ENCODE data around the gene RIT2.

RIT2 gene

DNA sequence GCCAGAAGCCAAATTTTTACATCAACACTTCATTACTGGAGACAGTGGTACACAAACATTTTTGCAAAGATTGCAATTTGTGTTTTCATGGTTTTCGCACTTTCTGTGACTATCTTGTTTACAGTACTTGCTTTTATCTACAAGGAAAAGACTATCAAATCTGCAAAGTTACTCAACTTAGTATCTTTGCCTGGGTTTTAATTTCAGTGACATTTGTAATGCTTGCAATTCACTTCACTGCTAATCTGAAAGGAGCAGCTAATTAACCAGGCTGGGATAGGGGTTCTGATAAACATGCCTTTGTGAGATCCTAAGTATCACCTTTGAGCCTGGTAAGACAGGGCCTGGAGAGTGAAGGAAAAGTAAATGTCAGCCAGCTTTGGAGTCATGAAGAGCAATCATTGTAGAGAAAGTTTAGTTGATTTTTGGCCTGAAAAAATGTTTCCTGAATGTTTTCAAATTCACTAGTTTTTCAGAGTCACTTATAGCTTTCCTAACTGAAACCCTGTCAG lies 194.2 kb downstream of the RIT2 start:
- DNase-seq: no peak

DNA sequence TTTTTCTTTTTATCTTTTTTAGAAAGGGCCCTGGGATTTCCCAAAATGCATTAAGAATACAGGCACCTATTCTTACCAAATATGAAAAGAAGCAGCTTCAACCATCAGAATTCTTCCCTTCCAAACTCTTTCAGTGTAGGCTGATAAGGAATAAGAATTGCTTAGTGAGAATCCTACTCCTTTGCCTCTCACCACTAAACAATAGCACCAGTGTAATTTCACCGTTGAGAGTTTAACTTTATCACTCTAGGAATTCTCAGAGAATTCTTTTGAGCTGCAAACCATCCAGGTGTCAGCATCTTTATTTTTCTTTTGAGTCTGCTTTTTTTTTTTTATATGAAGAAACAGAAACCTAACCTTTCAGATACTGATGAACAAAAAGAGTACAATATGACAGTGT lies 194.9 kb downstream of the RIT2 start:
- DNase-seq: no peak

DNA sequence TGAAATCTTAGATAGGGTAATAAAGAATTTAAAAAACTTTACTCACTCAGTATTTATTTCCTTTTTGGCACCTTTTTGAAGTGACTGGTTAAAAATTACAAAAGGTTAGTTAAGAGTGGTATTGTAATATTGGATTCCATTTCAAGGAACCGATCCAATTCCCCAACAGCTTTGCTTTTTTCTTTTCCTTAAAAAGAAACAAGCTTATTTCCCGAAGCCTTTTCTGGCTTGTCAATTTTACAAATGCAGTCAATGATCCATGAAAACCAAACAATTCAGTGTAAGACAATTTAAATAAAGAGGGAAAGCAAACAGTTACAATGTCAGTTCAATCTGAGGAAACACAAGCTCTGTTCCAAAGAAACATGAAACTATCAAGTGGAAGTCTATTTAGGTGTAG lies 200.2 kb downstream of the RIT2 start:
- no peak for DNase-seq

DNA sequence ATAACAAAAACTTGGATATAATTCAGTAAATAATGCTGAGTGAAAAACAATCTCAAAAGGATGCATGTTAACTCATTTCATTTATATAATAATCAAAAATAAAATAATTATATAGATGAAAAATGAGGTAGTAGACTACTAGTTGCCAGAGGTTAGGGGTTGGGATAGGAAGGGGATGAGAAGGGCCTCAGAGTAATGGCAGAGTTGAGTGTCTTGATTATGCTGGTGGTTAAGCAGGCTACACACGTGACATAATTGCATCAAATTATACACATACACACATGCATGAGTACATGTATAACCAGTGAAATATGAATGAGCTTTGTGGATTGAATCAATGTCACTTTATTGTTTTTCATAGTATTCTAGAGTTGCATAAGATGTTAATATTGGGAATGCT lies 201.0 kb downstream of the RIT2 start:
- no peak for DNase-seq

DNA sequence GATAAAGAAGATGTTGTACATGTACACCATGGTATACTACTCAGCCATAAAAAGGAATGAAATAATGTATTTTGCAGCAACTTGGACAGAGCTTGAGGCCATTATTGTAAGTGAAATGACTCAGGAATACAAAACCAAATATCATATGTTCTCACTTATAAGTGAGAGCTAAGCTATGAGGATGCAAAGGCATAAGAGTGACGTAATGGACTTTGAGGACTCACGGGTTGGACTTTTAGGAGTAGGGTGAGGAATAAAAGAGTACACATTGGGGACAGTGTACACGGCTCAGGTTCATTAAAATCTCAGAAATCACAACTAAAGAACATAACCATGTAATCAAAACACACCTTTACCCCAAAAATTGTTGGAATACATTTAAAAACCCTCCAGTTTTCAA lies 206.4 kb downstream of the RIT2 start:
- DNase-seq: no peak

DNA sequence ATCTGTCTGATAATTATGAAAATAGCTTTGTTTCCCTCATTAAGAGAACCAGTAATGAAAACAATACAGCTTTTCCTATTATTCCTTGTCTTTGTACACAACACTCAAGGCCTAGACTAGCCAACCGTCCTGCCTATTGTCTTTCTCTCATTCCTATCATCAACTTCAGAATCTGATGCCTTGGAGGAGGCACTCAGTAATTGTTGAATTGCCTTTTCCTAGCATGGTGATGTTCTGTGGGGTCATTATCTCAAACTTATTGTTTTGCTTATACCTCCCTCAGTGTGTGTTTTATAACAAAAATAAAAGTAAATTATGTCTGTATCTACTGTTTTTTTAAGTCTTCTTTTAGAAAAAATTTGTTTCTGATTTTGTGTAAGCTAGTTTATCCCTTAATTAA lies 208.7 kb downstream of the RIT2 start:
- DNase-seq: no peak

DNA sequence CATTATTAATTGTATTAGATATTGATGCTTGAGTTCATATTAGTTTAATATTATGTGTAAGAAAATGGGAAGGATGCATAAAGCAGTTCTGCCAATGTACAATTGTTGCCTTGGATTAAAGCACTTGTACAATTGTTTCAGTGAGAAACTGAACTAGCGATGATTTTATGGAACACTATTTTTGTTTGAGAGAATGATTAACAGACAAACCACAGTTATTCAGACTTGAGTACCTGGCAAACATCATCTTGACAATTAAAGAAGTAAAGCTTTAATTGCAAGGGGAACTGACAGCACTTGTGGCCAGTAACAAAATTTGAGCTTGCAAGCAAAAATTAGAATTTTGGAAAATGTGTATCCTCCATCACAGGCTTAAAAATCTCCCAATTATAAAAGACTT lies 214.3 kb downstream of the RIT2 start:
- DNase-seq: no peak

DNA sequence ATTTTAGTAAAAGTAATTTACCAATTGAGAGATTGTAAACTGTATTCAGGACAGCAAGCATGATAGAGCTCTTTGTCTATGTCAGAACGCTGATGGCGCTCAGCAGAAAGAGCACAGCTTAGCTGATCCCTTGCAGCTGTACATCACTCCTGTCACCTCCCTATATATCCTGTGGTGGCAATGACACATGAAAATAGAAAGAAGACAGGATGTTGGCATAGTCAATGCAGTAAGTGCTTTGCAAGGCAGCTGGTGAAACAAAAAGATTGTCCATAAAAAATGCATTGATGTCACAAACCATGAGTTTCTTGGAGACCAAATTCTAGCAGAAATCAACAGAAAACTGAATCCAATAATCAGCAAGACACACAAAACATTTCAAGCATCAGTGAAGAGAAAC lies 221.5 kb downstream of the RIT2 start:
- DNase-seq: no peak

DNA sequence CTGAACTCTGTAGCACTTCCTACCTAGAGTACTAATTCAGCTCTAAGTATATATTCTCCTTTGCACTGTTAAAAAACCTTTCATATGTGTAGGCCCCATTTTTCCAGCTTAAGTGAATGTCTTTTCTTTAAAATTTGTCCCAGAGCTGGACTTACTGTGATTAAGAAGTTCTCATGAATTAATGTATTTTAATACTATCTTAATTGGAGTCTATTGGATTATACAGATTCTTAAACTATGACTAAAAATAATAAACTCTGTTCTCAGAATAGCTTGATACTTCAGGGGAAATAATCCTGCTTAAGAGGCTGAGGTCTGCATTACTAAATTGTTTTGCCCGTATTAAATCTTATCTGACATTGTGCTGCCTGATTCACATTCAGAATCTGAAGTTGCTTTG lies 223.3 kb downstream of the RIT2 start:
- no peak for DNase-seq

DNA sequence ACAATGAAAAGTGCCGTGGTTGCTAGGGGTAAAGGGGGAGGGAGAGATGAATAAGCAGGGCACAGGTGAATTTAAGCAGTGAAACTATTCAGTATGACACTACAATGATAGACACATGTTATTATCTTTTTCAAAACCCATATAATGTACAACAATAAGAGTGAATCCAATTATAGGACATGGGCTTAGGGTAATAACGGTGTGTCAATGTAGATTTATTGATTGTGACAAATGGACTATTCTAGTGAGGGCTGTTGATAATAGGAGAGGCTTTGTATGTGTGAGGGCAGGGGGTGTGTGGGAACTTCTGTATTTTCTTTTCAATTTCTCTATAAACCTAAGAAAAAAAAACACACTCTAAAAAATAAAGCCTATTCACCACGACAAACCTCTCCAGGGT lies 223.8 kb downstream of the RIT2 start:
- DNase-seq: no peak

DNA sequence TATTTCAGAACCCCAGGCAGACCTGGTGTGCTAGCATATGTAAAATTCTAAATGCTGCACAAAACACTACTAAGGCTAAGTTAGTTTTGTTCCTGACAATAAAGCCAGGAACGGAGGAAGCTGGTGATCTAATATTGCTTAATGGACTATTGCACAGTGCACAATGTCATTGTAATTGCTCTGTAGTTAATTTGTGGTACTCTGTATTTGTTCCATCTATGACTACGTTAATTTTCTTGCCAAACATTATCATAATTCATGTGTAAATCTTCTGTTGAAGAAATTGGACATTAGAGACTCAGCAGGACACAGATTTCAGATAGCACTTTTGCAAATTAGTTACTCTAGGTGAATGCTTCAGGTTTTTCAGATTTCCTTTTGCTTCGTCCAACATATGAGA lies 232.3 kb downstream of the RIT2 start:
- no peak for DNase-seq

DNA sequence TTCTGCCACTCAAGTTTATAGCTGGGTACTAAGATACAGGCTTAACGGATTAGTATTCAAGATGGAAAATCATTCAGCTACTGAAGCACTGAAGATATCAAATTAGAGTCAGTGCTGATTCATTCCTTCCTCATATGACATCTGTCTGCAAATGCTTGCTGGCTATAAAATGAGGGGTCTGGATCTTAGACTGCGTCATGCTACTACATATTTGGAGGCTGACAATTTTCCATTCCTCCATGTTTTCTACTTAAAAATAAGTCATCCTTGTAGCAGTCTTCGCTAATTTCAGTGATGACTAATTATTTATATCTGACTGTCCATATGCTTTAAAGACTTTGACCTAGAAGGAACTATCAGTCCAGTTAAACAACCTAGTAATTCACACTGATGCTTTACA lies 233.4 kb downstream of the RIT2 start:
- no peak for DNase-seq

DNA sequence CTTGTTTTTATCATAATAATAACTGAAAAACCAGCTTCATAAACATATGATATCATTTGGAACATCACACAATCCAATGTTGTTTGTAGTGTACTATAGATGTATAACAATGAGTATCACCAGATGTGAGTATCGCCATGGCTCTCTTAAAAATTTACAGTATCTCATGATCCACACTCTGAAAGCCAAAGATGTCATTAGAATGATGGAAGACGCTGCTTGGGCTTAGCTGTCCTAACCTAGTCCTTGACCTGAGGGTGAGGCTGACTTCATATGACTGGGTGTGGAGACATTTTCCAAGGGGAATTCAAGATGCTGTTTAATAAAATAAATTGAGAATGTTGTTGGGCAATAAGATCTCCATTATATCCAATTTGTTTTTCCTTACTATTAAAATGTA lies 242.6 kb downstream of the RIT2 start:
- no peak for DNase-seq

DNA sequence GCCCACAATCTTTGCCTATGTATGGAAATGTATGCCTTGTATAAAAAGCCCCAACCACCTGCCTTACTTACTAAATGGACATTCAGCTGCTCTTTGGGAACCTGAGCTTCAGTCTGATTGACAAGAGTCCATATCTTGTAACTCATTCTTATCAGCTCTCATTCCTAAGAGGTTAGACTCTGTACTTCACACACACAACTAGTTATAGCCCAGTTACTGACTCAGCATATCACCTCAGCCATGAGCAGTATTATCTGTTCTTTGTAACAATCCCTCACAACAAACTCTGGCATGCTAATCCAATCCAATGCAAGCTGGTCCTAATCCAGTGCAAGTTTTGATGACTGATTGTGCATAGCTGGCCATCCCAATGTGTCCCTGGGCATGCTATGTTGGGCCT lies 250.6 kb downstream of the RIT2 start:
- no peak for DNase-seq

DNA sequence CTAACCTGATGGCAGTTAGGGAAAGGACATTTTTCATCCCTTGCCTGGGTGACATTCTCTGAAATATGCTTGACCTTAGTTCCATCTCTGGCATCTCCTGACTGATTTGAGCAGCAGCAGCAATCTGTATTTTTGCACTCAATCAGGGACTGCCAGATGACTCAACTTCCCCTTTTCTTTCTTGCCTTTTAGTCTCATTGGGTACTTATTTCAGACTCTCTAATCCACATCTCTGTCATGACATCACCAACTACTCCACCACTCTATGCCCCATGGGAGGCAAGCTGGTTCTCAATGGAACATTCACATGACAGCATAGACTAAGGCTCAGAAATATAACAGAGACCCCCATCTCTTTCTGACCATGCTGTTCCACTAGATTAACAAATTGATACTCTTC lies 254.2 kb downstream of the RIT2 start:
- no peak for DNase-seq

DNA sequence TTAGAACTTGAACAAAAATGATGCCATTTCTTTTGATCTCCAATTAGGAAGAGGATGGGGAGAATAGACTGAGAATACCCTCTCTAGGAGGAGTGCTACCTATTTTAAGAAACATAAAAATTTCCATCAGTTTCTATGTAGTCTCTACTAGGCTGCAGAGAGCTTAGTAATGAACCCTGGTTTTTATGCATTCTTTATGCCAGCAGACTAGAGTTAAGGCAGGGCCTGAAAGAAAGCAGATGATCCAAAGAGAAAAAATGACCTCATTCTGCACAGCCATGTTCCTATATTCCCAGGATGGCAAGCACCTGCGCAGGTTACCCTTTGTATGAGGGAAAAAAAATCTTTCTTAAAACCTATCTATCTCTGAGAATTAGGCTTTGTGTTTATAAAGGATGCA lies 254.9 kb downstream of the RIT2 start:
- DNase-seq: no peak

DNA sequence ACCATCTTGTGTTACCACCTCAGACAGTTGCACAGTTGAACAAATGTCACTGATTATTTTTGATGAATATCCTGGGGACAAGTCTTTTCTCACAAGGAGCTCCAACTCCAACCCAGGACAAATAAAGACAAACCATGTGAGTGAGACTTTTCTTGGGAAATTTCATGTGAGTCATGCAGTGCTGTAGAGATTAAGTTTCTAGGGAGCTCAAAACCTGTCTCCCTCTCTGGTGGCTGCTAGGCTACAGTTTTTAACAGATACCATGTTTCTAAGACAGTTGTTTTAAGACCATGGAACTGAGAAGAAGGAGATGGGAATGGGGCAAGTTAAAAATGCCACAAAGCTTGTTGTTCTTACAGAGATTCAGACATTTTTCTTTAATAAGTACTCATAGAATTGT lies 255.5 kb downstream of the RIT2 start:
- no peak for DNase-seq

DNA sequence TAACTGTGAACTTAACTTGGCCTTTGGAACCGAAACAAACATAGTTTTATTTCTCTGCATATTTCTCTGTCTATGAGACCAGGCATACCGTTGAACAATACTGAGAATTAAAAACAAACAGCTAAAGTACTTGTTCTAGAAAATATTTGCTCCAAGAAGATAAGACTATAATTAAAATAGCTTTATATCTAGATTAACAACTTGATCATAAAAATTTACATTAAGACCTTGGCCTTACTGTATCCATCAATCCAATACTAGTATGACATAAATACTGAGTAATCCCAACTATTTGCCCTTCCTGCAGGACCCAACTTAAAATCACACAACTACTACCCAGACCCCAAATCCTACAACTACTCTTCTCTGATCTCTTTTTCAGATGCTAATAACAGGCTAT lies 260.9 kb downstream of the RIT2 start:
- DNase-seq: no peak

DNA sequence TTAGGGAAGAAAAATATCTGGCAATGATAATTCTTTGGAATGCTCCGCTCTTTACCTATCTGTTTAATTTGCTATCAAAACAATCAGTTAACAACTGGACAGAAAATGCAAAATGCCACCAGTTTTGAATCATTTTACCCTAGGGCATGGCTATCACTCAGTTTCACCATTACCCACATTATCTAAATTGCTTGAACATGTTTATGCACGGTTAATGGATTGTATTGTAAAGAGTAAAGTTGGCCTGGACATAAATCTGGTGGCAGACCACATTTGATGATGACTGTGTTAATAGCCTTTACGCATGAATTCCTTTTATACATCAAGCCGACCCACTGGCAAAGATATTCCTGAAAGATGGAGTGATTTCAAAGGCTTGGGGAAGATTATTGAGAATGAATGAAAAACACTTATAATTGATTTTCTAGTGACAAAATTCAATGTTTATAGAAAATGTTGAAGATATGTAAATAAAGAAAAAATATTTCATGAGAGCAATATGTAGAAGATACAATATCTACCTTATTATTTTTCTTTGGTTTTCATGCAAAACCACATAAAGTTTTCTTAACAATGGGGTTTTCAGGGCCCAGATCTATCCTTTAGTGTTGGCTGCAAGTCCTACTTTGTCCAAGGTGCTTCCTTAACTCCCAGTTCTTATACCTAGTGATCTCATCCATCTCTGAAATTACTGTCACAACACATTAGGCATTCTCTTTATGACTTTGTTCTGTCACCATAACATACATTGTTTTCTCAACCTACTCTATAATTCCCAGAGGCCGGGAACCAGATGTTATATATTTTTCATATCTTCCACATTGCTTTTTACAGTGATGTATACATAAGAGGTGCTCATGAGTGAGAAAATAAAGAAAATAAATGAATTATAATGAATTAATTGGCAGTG lies 265.1 kb downstream of the RIT2 start:
- no peak for DNase-seq

DNA sequence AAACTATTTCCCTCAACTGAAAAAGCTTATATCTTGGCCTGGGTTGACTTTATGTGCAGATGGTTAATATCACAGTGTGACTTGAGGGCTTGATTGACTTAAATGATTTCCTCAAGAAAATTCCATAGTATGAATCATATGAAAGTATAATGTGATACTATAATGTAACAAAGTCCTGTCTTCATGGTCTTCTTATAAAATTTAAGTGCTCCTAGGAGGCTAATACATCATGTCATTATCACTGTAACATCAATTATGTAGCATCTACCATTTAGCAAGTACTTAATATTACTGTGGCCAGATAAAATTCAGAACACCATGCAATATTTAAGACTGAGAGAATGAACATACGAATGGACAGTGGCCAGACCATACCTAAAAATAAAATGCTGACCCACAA lies 276.1 kb downstream of the RIT2 start:
- no peak for DNase-seq

DNA sequence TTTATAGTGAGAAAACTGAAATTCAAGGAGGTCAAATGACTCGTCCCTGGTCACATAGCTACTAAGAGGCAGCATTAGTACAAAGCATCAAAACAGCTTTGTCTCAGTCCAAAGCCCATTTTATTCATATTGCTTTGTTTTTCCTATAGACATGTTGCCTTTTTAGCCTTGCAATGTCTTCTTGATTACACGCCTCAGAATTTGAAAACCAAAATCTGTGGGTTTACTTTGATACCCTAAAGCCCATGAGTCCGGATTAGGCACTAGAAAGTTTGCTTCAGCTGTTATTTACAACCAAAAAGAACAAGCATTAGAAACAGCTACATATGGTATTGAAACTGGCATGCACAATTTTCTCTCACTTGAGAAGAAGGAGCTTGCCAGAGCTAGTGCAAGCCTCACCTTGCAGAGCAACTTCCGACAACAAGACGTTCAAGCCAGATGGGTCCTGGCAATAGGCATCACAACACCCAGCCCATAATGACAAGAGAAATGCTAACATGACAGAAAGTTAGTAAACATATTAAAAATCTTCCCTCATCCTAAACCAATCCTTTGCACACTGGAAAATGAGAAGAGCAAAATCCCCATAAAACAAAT lies 276.8 kb downstream of the RIT2 start:
- no peak for DNase-seq

DNA sequence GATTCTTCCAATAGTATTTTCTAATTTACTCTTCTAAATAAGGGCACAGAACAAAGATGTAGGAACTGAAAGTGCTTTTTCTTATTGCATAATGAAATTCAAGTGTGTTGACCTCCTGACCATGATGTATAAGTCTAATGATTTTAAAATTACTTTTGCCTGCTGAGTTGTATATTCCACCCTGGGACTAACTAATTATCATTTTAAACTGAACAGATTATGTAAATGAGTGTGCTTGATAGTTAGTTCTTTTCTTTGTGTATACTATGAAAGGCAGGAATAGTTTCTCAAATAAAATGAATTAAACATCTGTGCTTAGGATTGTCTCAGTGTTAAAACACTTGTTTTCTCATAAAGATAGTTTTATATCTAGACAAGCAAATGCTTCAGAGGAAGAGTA lies 284.5 kb downstream of the RIT2 start:
- no peak for DNase-seq

DNA sequence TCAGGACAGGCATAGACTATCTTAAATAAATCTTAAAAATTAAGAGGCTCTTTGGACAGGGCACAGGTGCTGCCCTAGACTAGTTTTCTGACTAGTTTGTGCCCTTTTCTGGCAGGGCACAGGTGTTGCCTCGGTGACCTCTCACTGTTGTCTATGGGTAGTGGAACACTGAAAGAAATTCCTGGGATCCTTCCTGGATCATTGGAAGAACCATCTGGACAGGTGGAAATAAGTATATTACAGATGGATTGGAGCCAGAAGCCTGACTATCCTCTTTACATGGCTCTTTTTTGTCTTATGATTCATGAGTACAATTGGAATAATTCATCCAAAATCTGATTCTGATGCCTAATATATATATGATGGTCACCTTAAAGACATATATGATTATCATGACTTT lies 286.6 kb downstream of the RIT2 start:
- DNase-seq: no peak

DNA sequence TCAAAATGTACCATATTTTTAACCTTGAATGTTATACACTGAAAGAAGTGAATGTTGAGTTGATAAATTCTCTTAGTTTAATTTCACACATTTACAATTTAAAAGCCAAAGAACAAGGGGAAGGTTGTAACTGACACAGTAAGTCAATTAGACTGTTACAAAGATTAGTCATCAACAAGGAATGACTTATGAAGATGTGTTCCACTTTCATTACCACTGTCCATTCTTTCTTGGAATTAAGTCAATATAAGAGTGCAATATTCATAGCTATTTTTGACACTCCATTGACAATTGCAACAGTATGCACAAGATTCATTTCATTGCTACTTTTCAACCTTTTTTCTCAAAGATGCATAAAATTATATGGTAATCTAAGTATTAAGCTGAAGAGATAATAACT lies 291.3 kb downstream of the RIT2 start:
- DNase-seq: no peak

DNA sequence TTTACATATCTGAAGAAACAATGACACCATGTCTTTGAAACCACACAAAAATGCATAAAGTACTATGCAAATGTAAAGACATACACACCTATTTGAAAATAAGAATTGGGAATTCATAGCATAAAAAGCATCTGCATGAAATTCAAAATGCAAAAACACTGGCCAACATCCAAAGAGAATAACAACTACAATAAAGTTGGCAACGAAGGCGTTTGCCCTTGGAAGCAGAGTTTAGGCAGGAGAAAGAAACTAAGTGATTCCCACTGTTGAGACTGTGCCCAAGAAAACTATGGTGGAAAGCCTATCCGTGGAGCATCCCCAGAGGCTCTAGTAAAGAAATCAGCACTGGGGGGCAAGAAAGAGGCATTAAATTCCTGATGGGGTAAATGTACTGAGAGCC lies 292.8 kb downstream of the RIT2 start:
- no peak for DNase-seq
